Left ventricle myocardium inferior (tissue), 1 donor: Measurements from ENCODE around the gene OR2D3. TPM values are rescaled to one million over a fixed set of nuclear protein-coding genes. Genes with fewer than 3 reads are reported as not detected.
"Not testable (repeated sequence)": the region's sequence is repeated elsewhere in the genome, so short reads cannot be mapped to it uniquely, and the experiment has no call there.

Experiments used
- DNase-seq: peaks from one replicate; pipeline ENCODE4 v3.0.0-alpha.2; 2020
- H3K27ac ChIP-seq: fragments of 200-600 bp; replicated peaks from 2 replicates; pipeline ENCODE4 v1.8.0; 2021
- H3K27me3 ChIP-seq: fragments of 200-600 bp; 2 replicates; pipeline ENCODE4 v1.8.0; 2021; ENCODE audit warnings: low read depth
- H3K36me3 ChIP-seq: fragments of 200-600 bp; 2 replicates; pipeline ENCODE4 v1.8.0; 2021
- H3K4me1 ChIP-seq: fragments of 200-600 bp; 2 replicates; pipeline ENCODE4 v1.8.0; 2021
- H3K4me3 ChIP-seq: fragments of 200-600 bp; 2 replicates; pipeline ENCODE4 v1.8.0; 2021; ENCODE audit warnings: mild to moderate bottlenecking, moderate library complexity
- H3K9me3 ChIP-seq: fragments of 200-600 bp; replicated peaks from 2 replicates; pipeline ENCODE4 v1.8.0; 2021
- intact Hi-C: fragments of 100-400 bp; cut with micrococcal nuclease; formaldehyde crosslinking; loops from one replicate; pipeline ENCODE4 v1.11.0; 2022
- total RNA-seq: library from RNA; stranded (reverse); fragmentation: NEBNext Ultra II Directional; extraction: Animal tissue kit (Norgen Biotek cat#: 25700); gene quantifications from one replicate; pipeline ENCODE4 v1.2.1, GENCODE V29; 2021
- TF ChIP-seq, protein P1 (sequence below): fragments of 200-600 bp; IDR thresholded peaks from 2 replicates; pipeline ENCODE4 v1.8.0; 2021; ENCODE audit warnings: antibody characterized with exemption, mild to moderate bottlenecking, borderline replicate concordance
- donor health status: DM: no; HTN: yes; CAD: no; lungs with severe emphysema.

The OR2D3 gene
- total RNA-seq, 1 donor from 2014 or later, result not detected

DNA sequence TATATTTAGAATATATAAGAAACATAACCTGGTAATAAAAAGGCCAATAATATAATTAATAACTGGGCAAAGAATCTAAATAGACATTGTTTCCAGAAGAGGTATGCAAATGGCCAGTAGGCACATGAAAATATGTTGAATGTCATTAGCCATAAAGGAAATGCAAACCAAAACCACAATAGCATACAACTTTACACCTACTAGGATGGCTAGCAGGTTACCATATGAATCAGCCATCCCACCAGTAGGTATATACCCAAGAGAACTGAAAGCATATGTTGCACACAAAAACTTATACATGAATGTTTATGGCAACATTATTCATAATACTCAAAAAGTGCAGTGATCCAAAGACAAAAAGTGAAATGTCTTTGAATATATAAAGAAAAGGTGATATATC lies 25.8 kb upstream of the OR2D3 start:
- intact Hi-C loops, result no loop called here
- DNase-seq, result no peak
- H3K4me1 ChIP-seq, result no peaks in the 10 kb centered on the region
- no peaks in the 10 kb centered on the region for H3K9me3 ChIP-seq
- H3K4me3 ChIP-seq, result no peak overlapping the region
- no peak overlapping the region for H3K27ac ChIP-seq
- no peaks in the 10 kb centered on the region for H3K27me3 ChIP-seq
- TF ChIP-seq, protein P1, sequence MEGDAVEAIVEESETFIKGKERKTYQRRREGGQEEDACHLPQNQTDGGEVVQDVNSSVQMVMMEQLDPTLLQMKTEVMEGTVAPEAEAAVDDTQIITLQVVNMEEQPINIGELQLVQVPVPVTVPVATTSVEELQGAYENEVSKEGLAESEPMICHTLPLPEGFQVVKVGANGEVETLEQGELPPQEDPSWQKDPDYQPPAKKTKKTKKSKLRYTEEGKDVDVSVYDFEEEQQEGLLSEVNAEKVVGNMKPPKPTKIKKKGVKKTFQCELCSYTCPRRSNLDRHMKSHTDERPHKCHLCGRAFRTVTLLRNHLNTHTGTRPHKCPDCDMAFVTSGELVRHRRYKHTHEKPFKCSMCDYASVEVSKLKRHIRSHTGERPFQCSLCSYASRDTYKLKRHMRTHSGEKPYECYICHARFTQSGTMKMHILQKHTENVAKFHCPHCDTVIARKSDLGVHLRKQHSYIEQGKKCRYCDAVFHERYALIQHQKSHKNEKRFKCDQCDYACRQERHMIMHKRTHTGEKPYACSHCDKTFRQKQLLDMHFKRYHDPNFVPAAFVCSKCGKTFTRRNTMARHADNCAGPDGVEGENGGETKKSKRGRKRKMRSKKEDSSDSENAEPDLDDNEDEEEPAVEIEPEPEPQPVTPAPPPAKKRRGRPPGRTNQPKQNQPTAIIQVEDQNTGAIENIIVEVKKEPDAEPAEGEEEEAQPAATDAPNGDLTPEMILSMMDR, result no peak
- H3K36me3 ChIP-seq, result no peaks in the 10 kb centered on the region

DNA sequence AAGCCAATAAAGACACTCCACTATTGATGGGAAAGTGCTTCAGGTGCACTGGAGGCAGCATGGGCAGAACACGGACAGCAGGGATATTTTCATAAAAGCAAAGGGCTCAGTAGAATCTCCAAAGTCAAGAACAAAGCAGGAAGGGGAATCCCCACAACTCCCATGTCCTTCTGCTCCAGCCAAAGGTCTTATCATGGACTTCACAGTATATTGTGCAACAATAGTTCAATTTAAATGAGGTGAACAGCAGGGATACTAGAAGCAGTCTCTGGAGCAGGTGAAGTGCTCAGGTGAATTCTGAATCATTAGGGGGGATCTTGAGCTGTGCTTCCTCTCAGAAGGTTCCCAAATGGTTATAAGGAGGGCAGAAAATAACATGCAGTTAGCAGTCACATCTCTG lies 21.9 kb upstream of the OR2D3 start:
- H3K36me3 ChIP-seq, result no peaks in the 10 kb centered on the region
- intact Hi-C loops, result no loop called here
- no peaks in the 10 kb centered on the region for H3K4me1 ChIP-seq
- TF ChIP-seq, protein P1, result no peak
- no peak overlapping the region for H3K27ac ChIP-seq
- no peak for DNase-seq
- H3K9me3 ChIP-seq, result no peaks in the 10 kb centered on the region
- H3K4me3 ChIP-seq, result no peak overlapping the region
- H3K27me3 ChIP-seq, result no peaks in the 10 kb centered on the region

DNA sequence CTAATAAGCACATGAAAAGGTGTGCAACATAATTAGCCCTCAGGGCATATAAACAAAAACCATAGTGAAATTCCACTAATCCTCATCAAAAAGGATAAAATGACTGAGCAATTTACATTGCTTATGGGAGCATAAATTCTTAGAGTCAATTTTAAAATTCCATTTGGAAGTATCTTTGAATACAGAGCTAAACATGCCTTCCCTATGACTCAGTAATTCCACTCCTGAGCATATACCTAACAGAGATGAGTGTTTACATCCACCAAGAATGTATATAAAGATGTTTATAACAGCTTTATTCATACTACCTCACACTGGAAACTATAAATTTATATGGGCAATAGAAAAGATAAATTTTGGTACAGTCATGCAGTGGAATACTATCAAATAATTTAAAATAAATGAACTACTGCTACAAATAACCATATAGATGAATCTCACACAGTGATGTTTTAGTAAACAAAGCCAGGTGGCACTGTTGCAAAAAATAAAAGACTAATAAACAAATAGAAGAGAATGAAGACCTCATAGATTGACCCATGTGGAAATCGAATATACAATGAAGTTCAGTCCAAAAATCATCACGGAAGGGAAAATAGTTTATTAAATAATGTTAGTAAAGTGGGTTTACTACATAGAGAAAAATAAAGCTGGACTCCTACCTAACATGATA lies 20.3 kb upstream of the OR2D3 start:
- no peak overlapping the region for H3K4me3 ChIP-seq
- no peaks in the 10 kb centered on the region for H3K4me1 ChIP-seq
- intact Hi-C loops, result no loop called here
- no peaks in the 10 kb centered on the region for H3K27me3 ChIP-seq
- H3K9me3 ChIP-seq, result no peaks in the 10 kb centered on the region
- no peak overlapping the region for H3K27ac ChIP-seq
- TF ChIP-seq, protein P1, result no peak
- H3K36me3 ChIP-seq, result no peaks in the 10 kb centered on the region
- no peak for DNase-seq

DNA sequence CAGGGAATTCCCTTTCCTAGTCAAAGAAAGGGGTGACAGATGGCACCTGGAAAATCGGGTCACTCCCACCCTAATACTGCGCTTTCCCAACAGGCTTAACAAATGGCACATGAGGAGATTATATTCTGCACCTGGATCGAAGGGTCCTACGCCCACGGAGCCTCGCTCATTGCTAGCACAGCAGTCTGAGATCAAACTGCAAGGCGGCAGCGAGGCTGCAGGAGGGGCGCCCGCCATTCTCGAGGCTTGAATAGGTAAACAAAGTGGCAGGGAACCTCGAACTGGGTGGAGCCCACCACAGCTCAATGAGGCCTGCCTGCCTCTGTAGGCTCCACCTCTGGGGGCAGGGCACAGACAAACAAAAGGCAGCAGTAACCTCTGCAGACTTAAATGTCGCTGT lies 16.0 kb upstream of the OR2D3 start:
- H3K4me3 ChIP-seq, H3K9me3 ChIP-seq, H3K4me1 ChIP-seq, intact Hi-C loops, H3K27me3 ChIP-seq, H3K36me3 ChIP-seq, H3K27ac ChIP-seq: not testable (repeated sequence)
- peak; percentile 11 for DNase-seq

DNA sequence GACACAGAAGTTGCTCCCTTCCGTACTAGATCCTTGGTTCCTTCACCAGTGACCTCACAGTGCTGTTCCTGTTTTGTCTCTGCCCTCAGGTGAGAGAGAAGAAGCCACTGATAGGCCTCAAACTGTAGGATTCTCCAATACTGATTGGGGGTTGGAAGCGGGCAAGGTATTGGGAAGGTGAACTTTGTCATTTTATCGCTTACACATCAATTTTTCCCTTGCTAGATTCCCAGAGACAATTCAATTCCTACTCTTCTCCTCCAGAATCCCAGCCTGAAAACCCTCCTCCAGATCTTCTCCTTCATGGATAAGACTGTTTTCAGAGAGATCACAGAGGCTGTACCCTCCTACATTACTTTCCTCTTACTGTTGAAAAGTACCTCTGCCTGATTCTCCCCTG lies 9.4 kb upstream of the OR2D3 start:
- intact Hi-C loops, result no loop called here
- H3K4me3 ChIP-seq, result no peak overlapping the region
- TF ChIP-seq, protein P1, result no peak
- DNase-seq, result no peak
- H3K27ac ChIP-seq, result no peak overlapping the region
- H3K9me3 ChIP-seq, result no peaks in the 10 kb centered on the region
- no peaks in the 10 kb centered on the region for H3K36me3 ChIP-seq
- H3K4me1 ChIP-seq, result no peaks in the 10 kb centered on the region
- H3K27me3 ChIP-seq, result no peaks in the 10 kb centered on the region

DNA sequence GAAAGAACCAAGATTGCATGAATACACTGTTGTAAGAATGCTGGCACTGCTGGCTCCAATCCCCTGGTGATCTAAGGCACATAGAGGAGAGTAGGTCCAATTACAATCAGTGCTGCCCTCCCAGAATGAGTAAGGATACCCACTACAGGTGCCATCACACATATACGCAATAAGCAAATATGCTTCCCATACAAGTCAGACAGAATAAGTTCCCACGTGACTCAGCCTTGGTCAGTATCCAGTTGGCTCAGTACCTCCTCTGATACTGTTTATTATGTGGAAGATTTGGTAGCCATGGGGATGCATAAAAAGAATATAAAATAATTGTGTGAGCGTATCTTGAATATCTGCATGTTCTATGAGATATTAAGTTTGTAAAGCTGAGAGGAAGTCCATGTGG lies 8.9 kb upstream of the OR2D3 start:
- intact Hi-C loops, result no loop called here
- Histone ChIP-seq H3K9me3 (no peaks in the 10 kb centered on the region), H3K36me3 (no peaks in the 10 kb centered on the region), H3K4me3 (no peak overlapping the region), H3K4me1 (no peaks in the 10 kb centered on the region), H3K27me3 (no peaks in the 10 kb centered on the region), H3K27ac (no peak overlapping the region)
- no peak for DNase-seq
- TF ChIP-seq, protein P1, result no peak
